Measurements from ENCODE around the gene VN1R5.

The VN1R5 gene

GRCh38 chr1:247296599-247297180 is 40.8 kb downstream of the VN1R5 start:
- no peak overlapping the region for H2AK5ac ChIP-seq (ENCODE audit: low read length)
- H4K8ac ChIP-seq (ENCODE audit: low read depth, low read length) = no peak overlapping the region
- H2AFZ ChIP-seq (ENCODE audit: insufficient read depth, low read length, poor library complexity) = no peak overlapping the region
- peaks cover 25 to 38% of the 10 kb centered on the region in 2 experiments for H3K36me3 ChIP-seq (ENCODE audit: control insufficient read depth in 1 of 2, insufficient read depth in 2 of 2, low read length in 2 of 2)
- no peaks in the 10 kb centered on the region for H3K79me2 ChIP-seq (ENCODE audit: control insufficient read depth, insufficient read depth, low read length, poor library complexity)
- H3K23ac ChIP-seq (ENCODE audit: low read length) = no peak overlapping the region
- no CpG with 5 or more reads among the region's 8 CpGs for WGBS (ENCODE audit: extremely low coverage, insufficient coverage, insufficient read length)
- no peak overlapping the region for H3K4me2 ChIP-seq (ENCODE audit: low read length)
- no peak for DNase-seq
- no peak overlapping the region for H3K9ac ChIP-seq (ENCODE audit: low read length)
- peaks cover 2 to 9% of the 10 kb centered on the region in 2 experiments for H3K4me1 ChIP-seq (ENCODE audit: control insufficient read depth in 1 of 2, insufficient read depth in 2 of 2, low read length in 2 of 2)
- no peaks in the 10 kb centered on the region for H3K79me1 ChIP-seq (ENCODE audit: low read length)
- no peak overlapping the region for H2BK5ac ChIP-seq (ENCODE audit: low read depth, low read length, poor library complexity)
- H3K14ac ChIP-seq (ENCODE audit: low read length) = no peak overlapping the region
- H4K91ac ChIP-seq (ENCODE audit: low read depth, low read length) = no peak overlapping the region
- H2BK120ac ChIP-seq (ENCODE audit: insufficient read depth, low read length, poor library complexity) = no peak overlapping the region
- H3K18ac ChIP-seq (ENCODE audit: low read length) = no peak overlapping the region
- no peak overlapping the region for H4K12ac ChIP-seq (ENCODE audit: low read depth, low read length)
- no peak overlapping the region for H3K27ac ChIP-seq (ENCODE audit: low read depth, low read length)
- H3K27me3 ChIP-seq (ENCODE audit: insufficient read depth, low read length) = no peaks in the 10 kb centered on the region
- H3K9me3 ChIP-seq (ENCODE audit: insufficient read depth, low read depth, low read length) = peaks cover 2% of the 10 kb centered on the region
- no peak overlapping the region for H3K4me3 ChIP-seq (ENCODE audit: low read depth, low read length)
- no peak overlapping the region for H3K4ac ChIP-seq (ENCODE audit: low read depth, low read length)
- H2BK12ac ChIP-seq (ENCODE audit: low read length) = no peak overlapping the region

- Histone ChIP-seq H4K12ac (ENCODE audit: low read depth, low read length) (no peak overlapping the region), H3K27me3 (ENCODE audit: insufficient read depth, low read length) (no peaks in the 10 kb centered on the region), H3K4me1 (ENCODE audit: control insufficient read depth in 1 of 2, insufficient read depth in 2 of 2, low read length in 2 of 2) (peaks cover 0 to 6% of the 10 kb centered on the region in 2 experiments), H3K79me1 (ENCODE audit: low read length) (no peaks in the 10 kb centered on the region), H3K14ac (ENCODE audit: low read length) (no peak overlapping the region), H3K23ac (ENCODE audit: low read length) (no peak overlapping the region), H4K8ac (ENCODE audit: low read depth, low read length) (no peak overlapping the region), H4K91ac (ENCODE audit: low read depth, low read length) (no peak overlapping the region), H2BK5ac (ENCODE audit: low read depth, low read length, poor library complexity) (no peak overlapping the region), H2AFZ (ENCODE audit: insufficient read depth, low read length, poor library complexity) (no peak overlapping the region), H2BK12ac (ENCODE audit: low read length) (no peak overlapping the region), H3K36me3 (ENCODE audit: control insufficient read depth in 1 of 2, insufficient read depth in 2 of 2, low read length in 2 of 2) (peaks cover 33 to 46% of the 10 kb centered on the region in 2 experiments), H3K18ac (ENCODE audit: low read length) (no peak overlapping the region), H3K9me3 (ENCODE audit: insufficient read depth, low read depth, low read length) (no peaks in the 10 kb centered on the region), H3K4me2 (ENCODE audit: low read length) (no peak overlapping the region), H2AK5ac (ENCODE audit: low read length) (no peak overlapping the region), H3K4ac (ENCODE audit: low read depth, low read length) (no peak overlapping the region), H3K4me3 (ENCODE audit: low read depth, low read length) (no peak overlapping the region), H3K79me2 (ENCODE audit: control insufficient read depth, insufficient read depth, low read length, poor library complexity) (no peaks in the 10 kb centered on the region), H3K9ac (ENCODE audit: low read length) (no peak overlapping the region), H3K27ac (ENCODE audit: low read depth, low read length) (no peak overlapping the region), H2BK120ac (ENCODE audit: insufficient read depth, low read length, poor library complexity) (no peak overlapping the region)
- no peak for DNase-seq
- no CpG with 5 or more reads among the region's 9 CpGs for WGBS (ENCODE audit: extremely low coverage, insufficient coverage, insufficient read length)
Measured at GRCh38 chr1:247297263-247298123, 41.6 kb downstream of the VN1R5 start.

- Histone ChIP-seq H2AK5ac (ENCODE audit: low read length) (no peak overlapping the region), H2AFZ (ENCODE audit: insufficient read depth, low read length, poor library complexity) (no peak overlapping the region), H3K27ac (ENCODE audit: low read depth, low read length) (no peak overlapping the region), H2BK120ac (ENCODE audit: insufficient read depth, low read length, poor library complexity) (no peak overlapping the region), H3K14ac (ENCODE audit: low read length) (no peak overlapping the region), H3K79me1 (ENCODE audit: low read length) (no peaks in the 10 kb centered on the region), H3K79me2 (ENCODE audit: control insufficient read depth, insufficient read depth, low read length, poor library complexity) (no peaks in the 10 kb centered on the region), H4K8ac (ENCODE audit: low read depth, low read length) (no peak overlapping the region), H3K4me3 (ENCODE audit: low read depth, low read length) (no peak overlapping the region), H3K18ac (ENCODE audit: low read length) (no peak overlapping the region), H4K12ac (ENCODE audit: low read depth, low read length) (no peak overlapping the region), H3K27me3 (ENCODE audit: insufficient read depth, low read length) (no peaks in the 10 kb centered on the region), H3K4me2 (ENCODE audit: low read length) (no peak overlapping the region), H3K36me3 (ENCODE audit: control insufficient read depth in 1 of 2, insufficient read depth in 2 of 2, low read length in 2 of 2) (peaks cover 36 to 52% of the 10 kb centered on the region in 2 experiments), H2BK12ac (ENCODE audit: low read length) (no peak overlapping the region), H3K4ac (ENCODE audit: low read depth, low read length) (no peak overlapping the region), H2BK5ac (ENCODE audit: low read depth, low read length, poor library complexity) (no peak overlapping the region), H3K9me3 (ENCODE audit: insufficient read depth, low read depth, low read length) (no peaks in the 10 kb centered on the region), H3K4me1 (ENCODE audit: control insufficient read depth in 1 of 2, insufficient read depth in 2 of 2, low read length in 2 of 2) (peaks cover 0 to 5% of the 10 kb centered on the region in 2 experiments), H3K9ac (ENCODE audit: low read length) (no peak overlapping the region), H4K91ac (ENCODE audit: low read depth, low read length) (no peak overlapping the region), H3K23ac (ENCODE audit: low read length) (no peak overlapping the region)
- DNase-seq = no peak
- WGBS (ENCODE audit: extremely low coverage, insufficient coverage, insufficient read length) = no CpG with 5 or more reads among the region's 6 CpGs
Measured at GRCh38 chr1:247298124-247298481, 42.2 kb downstream of the VN1R5 start.

GRCh38 chr1:247298701-247299100 is 42.8 kb downstream of the VN1R5 start:
- H3K4me2 ChIP-seq (ENCODE audit: low read length) = no peak overlapping the region
- H3K79me1 ChIP-seq (ENCODE audit: low read length) = no peaks in the 10 kb centered on the region
- H3K36me3 ChIP-seq (ENCODE audit: control insufficient read depth in 1 of 2, insufficient read depth in 2 of 2, low read length in 2 of 2) = peaks cover 36 to 55% of the 10 kb centered on the region in 2 experiments
- no peak overlapping the region for H3K23ac ChIP-seq (ENCODE audit: low read length)
- no peak overlapping the region for H2AK5ac ChIP-seq (ENCODE audit: low read length)
- H3K9me3 ChIP-seq (ENCODE audit: insufficient read depth, low read depth, low read length) = no peaks in the 10 kb centered on the region
- no peak overlapping the region for H2AFZ ChIP-seq (ENCODE audit: insufficient read depth, low read length, poor library complexity)
- no peak overlapping the region for H4K8ac ChIP-seq (ENCODE audit: low read depth, low read length)
- H3K4me3 ChIP-seq (ENCODE audit: low read depth, low read length) = no peak overlapping the region
- H3K79me2 ChIP-seq (ENCODE audit: control insufficient read depth, insufficient read depth, low read length, poor library complexity) = no peaks in the 10 kb centered on the region
- no peak overlapping the region for H3K4ac ChIP-seq (ENCODE audit: low read depth, low read length)
- H3K9ac ChIP-seq (ENCODE audit: low read length) = no peak overlapping the region
- no peak overlapping the region for H2BK5ac ChIP-seq (ENCODE audit: low read depth, low read length, poor library complexity)
- H4K91ac ChIP-seq (ENCODE audit: low read depth, low read length) = no peak overlapping the region
- H2BK12ac ChIP-seq (ENCODE audit: low read length) = no peak overlapping the region
- H4K12ac ChIP-seq (ENCODE audit: low read depth, low read length) = no peak overlapping the region
- H3K4me1 ChIP-seq (ENCODE audit: control insufficient read depth in 1 of 2, insufficient read depth in 2 of 2, low read length in 2 of 2) = peaks cover 0 to 4% of the 10 kb centered on the region in 2 experiments
- no CpG with 5 or more reads among the region's 4 CpGs for WGBS (ENCODE audit: extremely low coverage, insufficient coverage, insufficient read length)
- H3K27me3 ChIP-seq (ENCODE audit: insufficient read depth, low read length) = no peaks in the 10 kb centered on the region
- no peak overlapping the region for H2BK120ac ChIP-seq (ENCODE audit: insufficient read depth, low read length, poor library complexity)
- H3K18ac ChIP-seq (ENCODE audit: low read length) = no peak overlapping the region
- DNase-seq = no peak
- H3K14ac ChIP-seq (ENCODE audit: low read length) = no peak overlapping the region
- no peak overlapping the region for H3K27ac ChIP-seq (ENCODE audit: low read depth, low read length)
